Transverse colon (tissue), 4 donors: ENCODE measurements around the gene COA5. TPM values are rescaled to one million over a fixed set of nuclear protein-coding genes. Genes with fewer than 3 reads are reported as not detected.
A peak's percentile ranks its signal among the peaks of the same experiment; 100 is the strongest.

Experiments used
- DNase-seq: peaks from one replicate; pipeline ENCODE4 v3.0.0-alpha.2; 2019
- H3K27ac ChIP-seq, 4 donors: fragments of 200-600 bp; sonication (generic); 2 replicates each; pipeline ENCODE4 v1.5.1; 2016 to 2018; ENCODE audit warnings: inconsistent platforms in 4 of 4
- H3K27me3 ChIP-seq: fragments of 200-600 bp; sonication (generic); 2 replicates; pipeline ENCODE4 v1.5.1; 2017; ENCODE audit warnings: inconsistent platforms
- H3K36me3 ChIP-seq, 4 donors: fragments of 200-600 bp; sonication (generic); 2 replicates each; pipeline ENCODE4 v1.5.1; 2017 to 2019; ENCODE audit warnings: inconsistent platforms in 4 of 4
- H3K4me1 ChIP-seq, 4 donors: fragments of 200-600 bp; sonication (generic); 2 replicates each; pipeline ENCODE4 v1.5.1; 2017 to 2020; ENCODE audit warnings: inconsistent platforms in 4 of 4
- H3K4me3 ChIP-seq, 4 donors: fragments of 200-600 bp; sonication (generic); 1 replicate in 1 of 4; 2 replicates in 3 of 4; pipeline versions ENCODE4 v1.5.1 to v1.6.1; 2017 to 2019; ENCODE audit warnings: inconsistent platforms in 4 of 4
- H3K9me3 ChIP-seq, 2 donors: fragments of 200-600 bp; sonication (generic); 2 replicates each; pipeline ENCODE4 v1.5.1; 2017 to 2019; ENCODE audit warnings: inconsistent platforms in 2 of 2
- CTCF ChIP-seq, 5 experiments: fragments of 200-600 bp in 3 of 5; fragments of 450-650 bp in 2 of 5; sonication (generic) in 3 of 5; IDR thresholded peaks; 1 replicate in 2 of 5; 2 replicates in 3 of 5; pipeline ENCODE4 v1.5.1; 2016 to 2017; ENCODE audit warnings: antibody characterized with exemption in 5 of 5, inconsistent platforms in 3 of 5, mild to moderate bottlenecking in 2 of 5, moderate library complexity in 1 of 5
- EP300 ChIP-seq: sonication (generic); formaldehyde crosslinking; IDR thresholded peaks from one replicate; pipeline ENCODE4 v1.6.1; 2017; ENCODE audit warnings: antibody characterized with exemption, low read depth
- POLR2A ChIP-seq: fragments of 450-650 bp; IDR thresholded peaks from one replicate; pipeline ENCODE4 v1.6.1; 2016; ENCODE audit warnings: antibody characterized with exemption, mild to moderate bottlenecking, moderate library complexity
- POLR2AphosphoS5 ChIP-seq, 3 donors: sonication (generic); formaldehyde crosslinking; IDR thresholded peaks; one replicate each; pipeline ENCODE4 v1.6.1; 2016; ENCODE audit warnings: antibody characterized with exemption in 3 of 3
- WGBS, 2 donors: methylation state at CpG; one replicate each; pipeline ENCODE4 v1.1.5; 2018; ENCODE audit warnings: low coverage in 1 of 2; 5-methylcytosine and 5-hydroxymethylcytosine counted together
- in situ Hi-C, 4 donors: fragments of 200-750 bp; cut with MboI; loops; one replicate each; pipeline versions ENCODE4 v1.15.0 to v1.15.1; 2017; ENCODE audit warnings: low sequenced_read_pairs in 3 of 4, low pct_ligation_motif_present in 1 of 4, low pct_unique_long_range_greater_than_20kb in 1 of 4
- intact Hi-C: fragments of 100-400 bp; cut with DNase I; formaldehyde crosslinking; loops from one replicate; pipeline ENCODE4 v1.15.1; 2023; ENCODE audit warnings: low total_unique reads
- total RNA-seq, 4 donors: library from RNA; depleted of rRNA; stranded (reverse); fragments of >200 nt; gene quantifications; one replicate each; pipeline ENCODE4 v1.1.0, GENCODE V29; 2016

The COA5 gene
- total RNA-seq, 4 donors from 2014 or later = 4.5 to 36.2 (median 23.2) TPM

DNA sequence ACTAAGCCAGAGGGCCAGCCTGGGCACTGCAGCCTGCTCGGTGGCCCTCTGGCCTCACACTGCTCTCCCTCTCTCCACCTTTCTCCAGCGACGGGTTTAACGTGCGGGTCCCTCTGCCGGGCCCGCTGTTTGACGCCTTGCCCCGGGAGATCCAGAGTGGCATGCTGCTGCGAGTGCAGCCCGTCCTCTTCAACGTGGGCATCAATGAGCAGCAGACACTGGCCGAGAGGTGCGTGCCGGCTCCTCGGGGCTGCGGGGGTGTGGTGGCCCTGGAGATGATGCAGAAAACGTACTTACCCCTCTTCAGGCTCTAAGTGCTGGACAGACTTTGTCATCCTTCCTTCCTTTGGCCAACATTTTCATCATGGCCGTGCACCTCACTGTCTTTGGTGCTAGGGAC lies 42.4 kb downstream of the COA5 start:
- H3K36me3 ChIP-seq = no peaks in the 10 kb centered on the region
- in situ Hi-C loops = loop anchor here in 1 of 4 donors (25.0 kb wide), 1 partner anchor 154 kb away; no protein-coding TSS in a partner anchor

GRCh38 chr2:98565286-98565860 lies 42.9 kb downstream of the COA5 start:
- WGBS, 2 donors = 91 to 94% methylated on average over 7 to 9 of the region's 9 CpGs
- Histone ChIP-seq H3K36me3 (no peaks in the 10 kb centered on the region), H3K9me3 (no peaks in the 10 kb centered on the region), H3K27ac (peak overlapping the region in 3 of 4 donors; percentile 5 to 70 (median 29)), H3K4me1 (peaks cover 0 to 25% (median 13%) of the 10 kb centered on the region in 4 donors), H3K27me3 (no peaks in the 10 kb centered on the region), H3K4me3 (no peak overlapping the region)
- intact Hi-C loops = no loop called here
- in situ Hi-C loops = loop anchor here in 1 of 4 donors (25.0 kb wide), 1 partner anchor 153 kb away; no protein-coding TSS in a partner anchor
- DNase-seq = no peak
- no peak for TF ChIP-seq POLR2AphosphoS5 (IDR thresholded peaks at IDR 0.05)
- TF ChIP-seq CTCF (IDR thresholded peaks at IDR 0.05) = no peak
- no peak for TF ChIP-seq POLR2A
- no peak for TF ChIP-seq EP300

More for the DNA sequence above, 42.4 kb downstream of the COA5 start:
- no peak for DNase-seq
- no peaks in the 10 kb centered on the region for H3K27me3 ChIP-seq
- WGBS, 2 donors = 97% methylated on average over 19 of the region's 19 CpGs; no CpG with 5 or more reads in 1 of the 2 donors
- H3K27ac ChIP-seq = peak overlapping the region in 2 of 4 donors; percentile 5 to 70
- intact Hi-C loops = no loop called here
- no peaks in the 10 kb centered on the region for H3K9me3 ChIP-seq
- H3K4me3 ChIP-seq = no peak overlapping the region
- no peak for TF ChIP-seq EP300
- no peak for TF ChIP-seq POLR2AphosphoS5 (IDR thresholded peaks at IDR 0.05)
- no peak for TF ChIP-seq POLR2A
- no peak for TF ChIP-seq CTCF (IDR thresholded peaks at IDR 0.05)
- peaks cover 0 to 20% (median 10%) of the 10 kb centered on the region in 4 donors for H3K4me1 ChIP-seq

DNA sequence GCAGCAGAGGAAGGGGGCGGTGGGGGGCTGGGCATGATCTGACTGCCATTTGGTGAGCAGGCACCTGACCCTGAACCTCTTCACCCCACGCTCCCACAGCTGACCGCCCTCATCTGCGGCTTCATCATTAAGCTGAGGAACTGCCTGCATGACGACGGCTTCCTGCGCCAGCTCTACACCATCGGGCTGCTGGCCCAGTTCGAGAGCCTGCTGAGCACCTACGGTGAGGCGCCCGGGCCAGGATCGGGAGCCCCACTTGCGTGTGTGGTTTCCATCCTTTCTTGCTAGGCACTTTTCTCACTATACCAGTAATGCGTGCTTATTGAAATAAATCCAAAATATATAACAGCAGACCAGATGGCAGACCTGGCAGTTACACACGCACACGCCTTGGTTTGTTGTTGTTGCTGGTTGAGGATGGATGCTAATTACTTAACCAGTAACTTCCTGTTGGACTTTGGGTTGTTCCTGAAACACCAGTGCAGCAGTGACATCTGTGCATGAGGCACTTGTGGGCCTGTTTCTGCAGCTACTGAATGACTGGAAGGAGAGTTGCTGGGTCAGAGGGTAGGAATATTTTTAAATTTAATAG lies 43.7 kb downstream of the COA5 start:
- Histone ChIP-seq H3K27me3 (no peaks in the 10 kb centered on the region), H3K27ac (peak overlapping the region; percentile 29 to 70 (median 50)), H3K9me3 (no peaks in the 10 kb centered on the region), H3K36me3 (no peaks in the 10 kb centered on the region), H3K4me1 (peaks cover 0 to 31% (median 13%) of the 10 kb centered on the region in 4 donors), H3K4me3 (no peak overlapping the region)
- intact Hi-C loops = no loop called here
- TF ChIP-seq POLR2AphosphoS5 (IDR thresholded peaks at IDR 0.05) (peak in 2 of 3 donors; percentile 28 to 32), POLR2A (no peak)
- 86% methylated on average over 17 of the region's 17 CpGs; no CpG with 5 or more reads in 1 of the 2 donors for WGBS, 2 donors
- in situ Hi-C loops = loop anchor here in 1 of 4 donors (25.0 kb wide), 1 partner anchor 152 kb away; no protein-coding TSS in a partner anchor
- DNase-seq = peak; percentile 32

DNA sequence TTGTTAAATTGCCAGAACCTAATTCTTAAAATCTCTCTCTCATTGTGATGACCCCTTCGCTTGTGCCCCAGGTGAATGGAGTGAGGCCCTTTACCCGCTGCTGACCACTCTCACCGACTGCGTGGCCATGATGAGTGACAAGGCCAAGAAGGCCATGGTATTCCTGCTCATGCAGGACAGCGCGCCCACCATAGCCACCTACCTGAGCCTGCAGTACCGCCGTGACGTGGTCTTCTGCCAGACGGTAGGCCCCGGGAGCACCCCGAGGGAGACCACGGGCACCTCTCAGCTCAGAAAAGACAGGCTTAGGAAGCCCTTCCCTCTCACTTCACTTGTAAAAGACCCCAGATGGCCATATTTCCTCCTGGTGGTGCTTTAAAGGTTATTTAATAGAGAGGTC lies 44.9 kb downstream of the COA5 start:
- Histone ChIP-seq H3K4me1 (peaks cover 0 to 42% (median 15%) of the 10 kb centered on the region in 4 donors), H3K4me3 (no peak overlapping the region), H3K27ac (peak overlapping the region in 1 of 4 donors; percentile 70), H3K36me3 (no peaks in the 10 kb centered on the region), H3K27me3 (no peaks in the 10 kb centered on the region), H3K9me3 (no peaks in the 10 kb centered on the region)
- DNase-seq = no peak
- WGBS, 2 donors = 93 to 97% methylated on average over 6 to 13 of the region's 13 CpGs
- in situ Hi-C loops (loop anchor here in 1 of 4 donors (25.0 kb wide), 1 partner anchor 151 kb away; no protein-coding TSS in a partner anchor), intact Hi-C loops (no loop called here)
- no peak for TF ChIP-seq CTCF (IDR thresholded peaks at IDR 0.05)
- no peak for TF ChIP-seq POLR2AphosphoS5 (IDR thresholded peaks at IDR 0.05)
- TF ChIP-seq EP300 = no peak
- no peak for TF ChIP-seq POLR2A
